Fibroblast of skin of right quadriceps (primary cell): ENCODE results near the gene FGF4.
"Not testable (repeated sequence)": the region's sequence is repeated elsewhere in the genome, so short reads cannot be mapped to it uniquely, and the experiment has no call there.

Experiments used
- DNase-seq: peaks from one replicate; pipeline ENCODE4 v3.0.0-alpha.2; 2013

The FGF4 gene

DNA sequence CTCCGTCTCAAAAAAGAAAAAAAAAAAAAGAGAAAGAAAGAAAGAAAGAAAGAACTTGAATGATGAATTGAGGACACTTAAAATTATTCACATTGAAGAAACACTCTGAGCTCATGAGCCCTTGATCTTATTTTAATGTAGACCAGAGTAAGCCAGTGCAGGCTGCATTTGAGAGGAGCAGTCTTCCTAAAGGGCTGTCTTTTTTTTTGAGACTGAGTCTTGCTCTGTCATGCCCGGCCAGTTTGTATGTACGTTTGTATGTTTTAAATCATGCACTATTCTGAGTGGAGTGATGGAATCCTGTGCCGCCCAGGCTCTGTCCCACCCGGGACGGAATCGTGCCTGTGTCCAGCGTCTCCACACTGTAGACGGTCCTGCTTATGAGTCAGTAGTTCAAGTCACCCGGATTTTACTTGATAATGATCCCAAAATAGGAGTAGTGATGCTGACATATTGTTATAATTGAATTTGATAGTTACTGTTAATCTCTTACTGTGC, 9.6 kb downstream of the FGF4 start:
- no peak for DNase-seq

DNA sequence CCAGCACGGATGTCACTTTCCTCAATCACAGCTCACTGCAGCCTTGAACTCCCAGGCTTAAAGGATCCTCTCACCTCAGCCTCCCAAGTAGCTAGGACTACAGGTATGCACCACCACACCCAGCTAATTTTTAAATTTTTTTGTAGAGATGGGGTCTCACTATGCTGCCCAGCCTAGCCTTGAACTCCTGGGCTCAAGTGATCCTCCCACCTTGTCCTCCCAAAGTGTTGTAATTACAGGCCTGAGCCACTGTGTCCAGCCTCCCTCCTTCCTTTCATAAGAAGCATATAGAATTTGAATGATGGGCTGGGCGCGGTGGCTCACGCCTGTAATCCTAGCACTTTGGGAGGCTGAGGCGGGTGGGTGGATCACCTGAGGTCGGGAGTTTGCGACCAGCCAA, 10.2 kb downstream of the FGF4 start:
- not testable (repeated sequence) for DNase-seq

DNA sequence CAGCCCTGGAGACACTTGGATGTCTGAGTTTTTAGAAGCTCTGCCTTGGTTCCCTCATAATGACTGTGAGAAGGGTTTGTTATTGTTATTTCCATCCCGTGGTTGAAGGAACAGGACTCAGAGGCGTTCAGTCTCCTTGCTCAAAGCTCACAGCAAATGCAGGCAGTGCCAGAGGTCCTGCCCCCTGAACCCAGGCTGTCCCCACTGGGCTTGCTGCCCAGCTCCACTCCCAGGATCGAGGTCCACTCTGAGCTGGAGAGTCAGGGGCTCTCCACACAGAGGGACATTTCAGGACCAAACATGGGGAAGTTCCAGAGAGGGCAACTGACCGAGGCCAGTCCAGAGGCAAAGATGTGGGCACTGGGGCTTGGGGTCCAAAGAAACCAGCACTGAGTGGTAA, 14.8 kb downstream of the FGF4 start:
- no peak for DNase-seq

DNA sequence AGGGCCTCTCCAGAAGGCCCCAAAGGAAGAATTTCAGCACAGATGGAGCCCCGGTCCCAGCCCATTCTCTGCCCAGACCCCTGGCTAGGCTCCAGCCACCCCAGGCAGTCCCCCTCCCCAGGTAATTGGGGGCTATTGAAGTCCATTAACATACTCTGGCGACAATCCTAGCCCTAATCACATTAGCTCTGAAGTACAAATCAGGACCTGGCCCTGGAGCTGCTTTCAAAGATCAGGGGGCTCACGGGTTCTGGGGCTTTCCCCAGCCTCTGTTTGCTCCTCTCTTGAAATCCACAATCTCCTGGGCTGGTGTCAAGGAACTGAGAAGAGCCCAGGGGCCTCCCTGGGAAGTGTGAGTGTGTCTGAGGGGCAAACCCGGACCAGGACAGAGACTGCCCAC, 22.3 kb downstream of the FGF4 start:
- DNase-seq, result no peak

DNA sequence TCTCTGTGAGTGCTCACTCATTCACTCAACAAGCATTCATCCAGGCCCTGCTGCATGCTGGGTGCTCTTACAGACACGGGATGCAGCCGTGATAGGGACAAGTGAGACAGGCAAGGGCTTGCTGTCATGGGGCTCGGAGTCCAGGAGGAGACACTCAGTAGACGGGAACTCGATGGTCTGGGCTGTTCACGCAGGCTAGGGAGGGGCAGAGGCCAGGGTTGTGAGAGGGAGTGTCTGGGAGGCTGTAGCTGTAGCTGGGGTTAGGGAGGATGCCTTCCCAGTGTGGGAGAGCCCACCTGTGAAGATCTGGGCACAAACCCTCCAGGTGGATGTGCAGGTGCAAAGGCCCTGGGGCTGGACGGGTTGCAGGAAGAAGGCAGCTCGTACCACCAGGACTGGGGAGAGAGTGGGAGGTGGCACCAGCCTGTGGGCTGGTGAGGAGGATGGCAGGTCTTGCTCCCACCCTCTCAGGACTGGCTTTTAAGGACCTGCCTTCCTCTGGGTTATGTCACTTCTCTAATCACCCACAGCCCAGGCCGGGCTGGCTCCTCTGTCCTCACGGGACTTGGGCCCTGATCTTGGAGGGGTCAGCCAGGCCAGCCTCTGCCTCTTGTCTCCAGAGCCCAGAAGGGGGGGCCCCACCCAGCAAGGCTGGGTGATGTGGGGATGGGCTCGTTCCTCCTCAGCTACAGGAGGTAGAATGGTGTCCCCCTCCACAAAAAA, 24.1 kb downstream of the FGF4 start:
- no peak for DNase-seq

DNA sequence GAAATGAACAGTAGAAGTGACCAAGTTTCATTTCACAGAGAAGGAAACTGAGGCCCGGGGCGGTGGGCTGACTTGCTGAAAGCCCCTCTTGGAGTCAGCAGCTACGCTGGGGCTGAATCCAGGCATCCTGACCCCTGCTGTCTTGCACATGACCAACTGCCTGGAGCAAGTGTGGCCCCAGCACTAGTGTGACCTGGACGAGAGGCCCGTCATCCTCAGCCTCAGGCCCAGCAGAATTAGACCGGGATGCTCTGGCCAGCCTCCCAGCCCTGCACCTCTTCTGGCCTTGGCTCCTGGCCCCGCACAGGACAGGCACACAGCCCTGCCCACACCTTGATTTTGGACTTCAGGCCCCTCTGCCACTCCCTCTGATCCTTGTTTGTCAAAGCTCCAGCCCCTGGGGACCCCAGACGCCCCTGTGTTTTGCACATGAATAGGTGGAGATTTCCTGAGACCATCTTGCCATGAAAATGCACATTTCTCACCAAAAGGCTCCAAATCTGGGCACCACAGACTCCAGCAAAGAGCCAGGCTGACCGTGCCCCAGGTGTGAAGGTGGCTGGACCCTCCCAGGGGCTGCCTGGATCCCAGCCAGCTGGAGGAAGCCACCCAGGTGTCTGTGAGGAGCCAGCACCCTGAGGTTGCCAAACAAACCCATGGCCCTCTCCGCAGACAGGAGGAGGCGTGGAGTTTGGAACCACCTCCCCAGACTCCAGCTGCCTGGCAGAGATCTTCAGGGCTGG, 24.9 kb downstream of the FGF4 start:
- no peak for DNase-seq

DNA sequence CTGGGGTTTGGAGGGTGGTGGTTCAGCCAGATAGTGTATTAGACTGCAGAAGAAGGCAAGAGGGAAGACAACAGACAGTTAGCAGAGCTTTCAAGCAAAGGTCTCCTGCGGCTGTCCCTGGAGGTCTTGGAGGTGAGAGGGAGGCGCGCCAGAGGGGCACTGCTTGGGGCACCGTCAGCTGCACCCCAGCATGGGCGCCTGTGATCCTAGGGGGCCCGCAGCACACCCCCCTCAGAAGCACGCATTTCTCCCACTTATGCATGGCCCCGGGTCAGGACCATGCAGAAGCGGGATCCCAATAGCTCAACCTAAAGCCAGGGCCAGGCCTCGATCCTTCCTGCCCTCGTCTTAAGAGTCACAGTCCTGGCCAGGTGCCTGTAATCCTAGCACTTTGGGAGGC, 26.5 kb downstream of the FGF4 start:
- no peak for DNase-seq

DNA sequence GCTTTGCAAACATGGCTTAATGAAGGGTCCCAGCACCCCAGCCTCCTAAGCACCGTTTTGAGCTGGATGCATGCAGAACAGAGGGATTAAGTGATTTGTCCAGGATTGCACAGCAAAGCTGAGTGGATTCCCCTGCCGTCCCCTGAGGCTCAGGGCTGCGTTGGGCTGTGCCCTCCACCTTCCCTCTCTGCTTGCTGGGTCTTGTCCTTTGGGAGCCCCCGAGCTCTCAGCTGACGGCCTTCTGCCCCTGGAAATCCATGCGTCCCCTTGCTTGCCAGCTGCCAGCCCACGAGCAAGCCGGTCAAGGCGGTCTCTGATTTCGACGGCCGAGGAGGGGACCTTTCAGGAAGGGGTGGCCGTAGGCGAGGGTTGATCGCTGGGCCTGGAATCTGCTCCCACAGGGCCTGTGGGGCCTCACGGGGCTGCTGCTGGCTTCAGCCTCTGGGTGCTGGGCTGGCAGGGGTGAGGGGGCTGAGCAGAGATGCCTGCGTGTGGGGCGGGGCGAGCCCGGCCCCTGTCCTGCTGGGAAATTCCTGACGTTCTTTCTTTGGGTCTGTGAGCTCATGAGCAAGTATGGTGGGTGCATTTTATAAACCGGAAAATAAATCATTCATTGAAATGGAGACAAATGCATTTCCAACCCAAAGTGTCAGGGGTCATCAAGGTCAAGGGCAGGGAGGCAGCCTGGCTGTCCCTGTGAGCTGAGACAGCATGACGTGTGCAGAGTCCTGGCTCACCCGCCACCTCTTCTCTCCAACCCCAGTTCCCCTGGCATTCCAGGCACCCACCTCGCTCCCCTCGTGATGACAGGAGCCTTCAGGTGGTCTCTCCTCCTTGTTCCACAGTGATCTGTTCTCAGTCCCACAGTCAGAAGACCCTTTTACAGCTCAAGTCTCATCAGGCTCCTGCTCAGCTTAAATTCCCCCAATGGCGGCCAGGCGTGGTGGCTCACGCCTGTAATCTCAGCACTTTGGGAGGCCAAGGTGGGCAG, 28.1 kb downstream of the FGF4 start:
- DNase-seq, result peak; percentile 43

DNA sequence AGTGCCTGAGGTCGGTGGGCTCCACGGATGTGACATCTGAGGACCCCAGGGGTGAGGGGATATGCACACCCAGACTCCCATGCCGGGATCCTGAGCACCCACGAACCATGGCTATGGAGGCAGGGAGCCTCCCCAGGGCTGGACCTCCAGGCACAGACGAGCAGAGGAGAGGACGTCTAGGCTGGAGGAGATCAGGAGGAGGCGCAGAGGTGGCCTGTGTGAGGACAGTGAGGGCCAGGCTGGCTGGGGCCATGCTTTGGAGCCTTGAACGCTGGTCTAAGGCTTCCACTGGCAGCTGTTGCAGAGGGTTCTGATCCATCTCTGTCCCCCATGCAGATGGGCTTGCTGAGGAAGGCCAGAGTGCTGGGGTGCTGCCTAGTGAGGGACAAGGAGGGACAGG, 29.0 kb downstream of the FGF4 start:
- no peak for DNase-seq

DNA sequence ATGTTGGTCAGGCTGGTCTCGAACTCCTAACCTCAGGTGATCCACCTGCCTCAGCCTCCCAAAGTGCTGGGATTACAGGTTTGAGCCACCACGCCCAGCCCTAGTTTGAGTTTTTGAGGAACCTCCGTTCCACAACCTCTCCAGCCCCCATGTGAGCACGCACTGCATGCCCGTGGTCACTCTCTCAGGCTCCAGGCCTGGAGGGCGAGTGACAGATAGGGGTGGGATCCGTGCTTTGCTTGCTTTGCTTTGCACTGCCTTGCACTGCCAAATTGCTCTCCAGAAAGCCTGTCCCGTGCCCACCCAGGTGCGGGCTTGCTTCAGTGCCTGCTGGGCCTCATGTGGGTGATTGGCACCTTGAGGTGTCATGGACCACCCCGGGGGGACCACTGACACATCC, 29.9 kb downstream of the FGF4 start:
- DNase-seq, result no peak

DNA sequence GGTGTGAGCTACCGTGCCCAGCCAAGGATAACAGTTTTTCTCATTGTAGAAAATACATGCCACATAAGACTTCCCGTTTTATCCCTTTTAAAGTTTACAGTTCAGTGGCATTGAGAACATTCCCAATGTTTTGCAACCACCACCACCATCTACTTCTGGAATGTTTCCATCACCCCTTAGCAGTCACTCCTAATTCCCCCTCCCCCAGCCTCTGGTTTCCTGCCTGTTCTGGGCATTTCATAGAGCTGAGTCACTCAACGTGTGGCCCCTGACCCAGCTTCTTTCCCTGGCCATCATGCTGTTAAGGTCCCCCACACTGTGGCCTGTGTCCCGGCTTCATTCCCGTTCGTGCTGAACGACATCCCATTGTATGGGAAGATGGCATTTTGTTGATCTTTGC, 30.7 kb downstream of the FGF4 start:
- peak; percentile 88 for DNase-seq

DNA sequence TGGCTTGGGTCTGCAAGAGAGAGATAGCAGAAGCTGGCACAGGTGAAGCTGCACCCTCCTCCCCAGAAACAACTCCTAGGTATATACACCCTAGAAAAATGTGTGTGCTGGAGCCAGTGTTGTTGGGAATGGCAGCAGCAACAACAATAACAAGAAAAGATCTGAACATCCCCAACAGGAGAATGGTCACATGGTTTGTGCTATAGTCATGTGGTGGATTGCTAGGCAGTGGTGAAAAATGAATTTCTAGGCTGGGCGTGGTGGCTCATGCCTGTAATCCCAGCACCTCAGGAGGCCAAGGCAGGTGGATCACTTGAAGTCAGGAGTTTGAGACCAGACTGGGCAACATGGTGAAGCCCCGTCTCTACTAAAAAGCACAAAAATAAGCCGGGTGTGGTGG, 40.3 kb downstream of the FGF4 start:
- no peak for DNase-seq

DNA sequence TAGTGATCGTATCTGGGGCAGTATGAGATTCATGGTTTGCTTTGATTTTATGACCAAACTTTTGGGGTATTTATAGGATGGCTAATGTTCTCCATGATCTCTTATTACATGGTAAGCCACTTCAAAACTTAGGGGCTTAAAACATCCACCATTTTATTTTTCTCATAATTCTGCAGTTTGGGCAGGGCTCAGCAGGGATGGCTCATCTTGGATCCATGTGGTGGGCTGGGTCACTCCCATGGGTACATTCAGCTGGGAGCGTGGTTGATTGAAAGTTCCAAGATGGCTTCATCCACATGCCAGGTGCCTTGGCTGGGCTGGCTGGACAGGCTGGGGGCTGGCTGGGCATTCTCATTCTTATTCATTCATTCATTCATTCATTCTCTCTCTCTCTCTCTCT, 40.8 kb downstream of the FGF4 start:
- DNase-seq, result no peak

DNA sequence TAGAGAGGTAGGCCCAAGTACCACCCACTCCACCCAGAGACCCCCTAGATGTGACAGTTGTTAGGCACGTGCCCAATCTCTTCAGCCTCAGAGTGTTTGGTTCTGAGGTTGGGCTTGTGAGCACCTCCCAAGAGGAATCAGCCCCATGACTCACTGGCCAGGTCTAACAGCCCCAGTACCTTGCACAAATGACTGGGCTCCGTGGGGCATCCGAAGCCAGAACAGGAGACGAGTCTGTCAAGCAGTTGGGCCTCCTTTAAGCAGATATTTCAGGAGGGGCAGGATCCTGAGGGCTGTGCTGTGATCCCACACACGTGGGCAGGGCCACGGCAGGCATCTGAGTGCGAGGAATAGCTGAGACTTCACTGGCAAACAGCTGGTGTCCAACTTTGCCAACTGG, 42.2 kb downstream of the FGF4 start:
- no peak for DNase-seq

DNA sequence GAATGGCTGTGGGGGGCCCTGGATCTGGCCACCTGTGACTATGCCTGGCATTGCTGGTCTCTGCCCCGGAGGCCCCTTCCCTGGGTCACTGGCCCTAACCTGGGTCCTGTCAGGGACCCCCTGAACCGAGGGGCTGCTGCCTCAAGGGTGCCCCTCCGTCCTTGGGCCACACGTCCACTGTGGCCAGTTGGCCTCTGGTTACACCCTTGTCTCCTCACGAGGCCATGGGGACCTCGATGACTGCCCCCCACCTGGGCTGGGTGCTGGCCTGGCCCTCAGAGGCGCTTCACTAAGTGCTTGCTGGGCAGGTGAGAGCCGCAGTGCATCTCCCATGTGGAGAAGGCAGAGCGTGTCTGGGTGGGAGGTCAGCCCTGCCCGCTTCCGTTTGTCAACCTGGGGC, 44.0 kb downstream of the FGF4 start:
- DNase-seq, result no peak

DNA sequence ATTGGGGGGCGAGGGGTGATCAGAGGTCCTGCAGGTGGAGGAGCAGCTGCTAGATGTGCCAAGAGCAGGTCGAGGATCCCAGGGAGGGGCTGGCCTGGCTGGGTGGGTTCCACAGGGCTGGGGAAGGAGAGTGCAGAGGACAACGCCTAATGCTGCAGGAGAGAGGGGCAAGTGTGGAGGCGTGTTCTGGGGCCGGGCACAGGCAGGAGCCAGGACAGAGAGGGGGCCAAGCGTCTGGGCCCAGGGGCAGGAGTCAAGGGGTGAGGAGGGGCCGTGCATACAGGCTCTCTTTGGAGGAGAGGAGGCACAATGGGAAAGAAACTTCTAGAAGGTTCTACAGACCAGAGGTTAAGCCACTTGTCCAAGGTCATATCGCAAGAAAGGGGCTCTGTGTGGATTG, 44.6 kb downstream of the FGF4 start:
- no peak for DNase-seq

DNA sequence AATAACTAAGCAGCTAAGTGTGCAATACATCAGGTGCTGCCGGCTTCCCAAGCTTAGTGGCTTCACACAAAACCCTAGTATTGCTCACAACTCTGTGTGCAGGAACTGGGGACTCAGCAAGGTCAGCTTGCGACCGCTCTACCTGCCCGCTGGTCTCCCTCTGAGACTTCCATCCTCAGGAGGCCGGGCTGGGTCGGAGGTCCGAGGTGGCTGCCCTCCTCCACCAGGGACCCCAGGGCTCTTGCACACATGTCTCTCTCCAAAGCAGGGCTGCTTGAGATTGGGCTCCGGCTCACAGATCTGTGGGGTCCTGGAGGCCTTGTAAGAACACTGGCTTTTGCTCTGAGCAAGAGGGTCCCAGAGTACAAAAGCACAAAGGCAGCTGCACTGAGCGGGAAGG, 45.9 kb downstream of the FGF4 start:
- no peak for DNase-seq

DNA sequence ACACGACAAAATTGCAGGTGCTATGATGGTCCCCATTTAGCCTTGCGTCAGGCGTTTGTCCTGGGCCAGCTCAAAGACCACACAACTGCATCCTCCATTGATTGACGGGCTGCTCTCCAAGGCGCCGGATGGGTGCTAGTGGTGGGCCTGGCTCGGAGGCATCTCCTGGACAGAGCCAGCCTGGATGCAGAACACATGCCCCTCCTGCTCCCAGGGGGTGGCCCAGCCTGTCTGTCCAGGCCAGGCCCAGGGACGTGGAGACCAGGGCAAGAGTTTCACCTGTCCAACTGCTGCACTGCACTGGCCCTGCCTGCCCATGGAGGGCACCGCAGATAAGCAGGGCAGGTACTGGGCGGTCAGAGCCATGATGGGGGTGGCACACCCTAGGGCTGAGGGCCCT, 47.9 kb downstream of the FGF4 start:
- no peak for DNase-seq

DNA sequence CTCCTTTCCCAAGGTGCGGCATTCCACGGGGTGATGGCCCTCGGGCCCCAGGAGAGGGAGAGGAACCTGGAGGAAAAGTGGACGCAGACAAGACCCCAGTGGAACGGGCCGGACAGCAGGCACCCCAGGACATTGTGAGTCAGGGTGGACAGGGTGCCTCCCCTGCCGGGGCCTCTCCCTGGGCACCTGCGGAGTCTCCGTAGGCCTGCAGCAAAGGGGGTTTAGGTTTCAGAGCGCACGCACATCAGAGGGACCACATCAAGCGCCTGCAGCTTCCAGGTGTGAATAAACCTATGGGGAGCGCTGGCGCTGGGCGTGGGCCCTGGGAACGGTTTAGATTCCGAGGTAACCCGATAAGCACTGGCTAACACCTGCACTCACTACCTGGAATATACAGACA, 48.7 kb downstream of the FGF4 start:
- DNase-seq, result no peak

DNA sequence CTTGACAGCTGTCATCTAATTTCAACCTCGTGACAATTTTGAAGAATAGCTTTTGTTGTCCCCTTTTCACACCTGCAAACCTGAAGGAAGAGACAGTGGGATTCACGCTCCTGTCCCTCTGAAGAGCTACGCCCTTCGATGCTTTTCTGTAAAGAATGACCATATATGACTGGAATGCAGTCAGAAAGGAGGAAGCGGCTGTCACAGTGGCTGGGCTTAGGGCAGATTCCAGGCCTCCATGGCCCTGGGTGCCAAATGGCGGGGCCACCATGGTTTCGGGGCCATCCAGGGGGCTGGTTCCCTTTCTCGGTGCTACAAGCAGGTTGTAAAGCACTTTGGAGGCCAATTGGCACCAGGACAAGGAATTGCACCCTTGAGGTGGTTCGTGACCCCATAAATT, 49.1 kb downstream of the FGF4 start:
- no peak for DNase-seq

DNA sequence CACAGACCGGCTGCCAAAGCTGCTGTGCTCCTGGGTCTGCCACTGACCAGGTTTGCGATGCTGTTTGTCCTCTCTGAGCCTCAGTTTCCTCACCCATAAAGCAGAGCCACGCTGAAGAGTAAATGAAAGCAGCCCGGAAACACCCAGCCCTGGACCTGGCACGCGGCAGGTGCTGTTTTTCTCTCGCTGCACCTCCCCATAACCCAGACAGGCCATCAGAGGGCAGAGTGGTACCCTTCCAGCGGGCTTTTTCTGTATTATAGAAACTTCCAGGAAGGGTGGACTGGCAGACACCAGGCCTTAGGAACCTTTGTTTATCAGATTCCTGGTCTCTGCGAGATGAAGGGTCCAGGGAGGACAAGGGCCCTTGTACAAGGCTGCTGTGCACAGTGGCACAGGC, 53.4 kb downstream of the FGF4 start:
- DNase-seq, result no peak

DNA sequence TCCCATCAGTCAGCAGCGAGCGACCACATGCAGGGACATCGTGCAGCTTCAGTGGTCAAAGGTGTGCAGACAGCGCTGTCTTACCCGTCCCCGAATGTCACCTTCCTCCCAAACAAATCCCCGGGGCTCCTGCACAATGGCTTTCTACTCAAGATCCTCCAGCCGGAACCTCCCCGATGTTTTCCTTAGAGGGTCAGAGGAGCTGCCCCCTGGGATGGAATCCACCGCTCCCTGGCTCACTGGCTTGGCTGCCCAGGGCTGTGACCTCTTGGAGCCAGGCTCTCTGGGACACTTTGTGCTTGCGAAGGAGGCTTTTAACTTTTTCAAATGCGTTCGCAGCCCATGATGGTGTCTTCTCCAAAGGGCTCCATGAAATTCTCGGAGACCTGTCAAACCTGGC, 54.0 kb downstream of the FGF4 start:
- DNase-seq, result no peak
